Keratinocyte (primary cell): ENCODE results near the gene TMC5.

Experiments
- EZH2 ChIP-seq: IDR thresholded peaks from one replicate; pipeline ENCODE4 v1.6.1; 2012; ENCODE audit warnings: inconsistent platforms, mild to moderate bottlenecking, low read length, moderate library complexity
- TF ChIP-seq, protein P1 (sequence below), 3 experiments: IDR thresholded peaks in 1 of 3; conservative IDR thresholded peaks in 1 of 3; optimal IDR thresholded peaks in 1 of 3; 2 replicates in 2 of 3; 3 replicates in 1 of 3; pipeline versions ENCODE3 to v1.5.1; 2011; ENCODE audit warnings: low read length in 3 of 3, mild to moderate bottlenecking in 3 of 3, moderate library complexity in 2 of 3, control low read depth in 1 of 3, inconsistent platforms in 1 of 3; ENCODE audit not compliant: insufficient read depth in 2 of 3; ENCODE audit errors: extremely low read depth in 1 of 3

DNA sequence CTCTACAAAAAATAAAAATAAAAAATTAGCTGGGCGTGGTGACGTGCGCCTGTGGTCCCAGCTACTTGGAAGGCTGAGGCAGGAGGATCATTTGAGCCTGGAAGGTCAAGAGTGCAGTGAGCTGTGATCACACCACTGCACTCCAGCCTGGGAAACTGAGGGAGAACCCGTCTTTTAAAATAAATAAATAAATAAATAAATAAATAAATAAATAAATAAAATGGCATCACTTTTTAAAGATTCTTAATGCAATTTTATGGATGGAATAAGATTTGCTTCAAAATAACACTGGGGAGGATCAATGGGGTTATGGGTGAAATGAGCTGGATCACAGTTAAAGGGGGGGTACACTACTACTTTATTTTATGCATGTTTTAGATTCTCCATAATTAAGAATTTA, 89.3 kb downstream of the TMC5 start:
- TF ChIP-seq, protein P1, sequence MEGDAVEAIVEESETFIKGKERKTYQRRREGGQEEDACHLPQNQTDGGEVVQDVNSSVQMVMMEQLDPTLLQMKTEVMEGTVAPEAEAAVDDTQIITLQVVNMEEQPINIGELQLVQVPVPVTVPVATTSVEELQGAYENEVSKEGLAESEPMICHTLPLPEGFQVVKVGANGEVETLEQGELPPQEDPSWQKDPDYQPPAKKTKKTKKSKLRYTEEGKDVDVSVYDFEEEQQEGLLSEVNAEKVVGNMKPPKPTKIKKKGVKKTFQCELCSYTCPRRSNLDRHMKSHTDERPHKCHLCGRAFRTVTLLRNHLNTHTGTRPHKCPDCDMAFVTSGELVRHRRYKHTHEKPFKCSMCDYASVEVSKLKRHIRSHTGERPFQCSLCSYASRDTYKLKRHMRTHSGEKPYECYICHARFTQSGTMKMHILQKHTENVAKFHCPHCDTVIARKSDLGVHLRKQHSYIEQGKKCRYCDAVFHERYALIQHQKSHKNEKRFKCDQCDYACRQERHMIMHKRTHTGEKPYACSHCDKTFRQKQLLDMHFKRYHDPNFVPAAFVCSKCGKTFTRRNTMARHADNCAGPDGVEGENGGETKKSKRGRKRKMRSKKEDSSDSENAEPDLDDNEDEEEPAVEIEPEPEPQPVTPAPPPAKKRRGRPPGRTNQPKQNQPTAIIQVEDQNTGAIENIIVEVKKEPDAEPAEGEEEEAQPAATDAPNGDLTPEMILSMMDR (optimal IDR thresholded peaks at IDR 0.05 in 1 of 3, IDR thresholded peaks at IDR 0.05 in 1 of 3, conservative IDR thresholded peaks at IDR 0.05 in 1 of 3; ENCODE audit: extremely low read depth in 1 of 3, insufficient read depth in 2 of 3, low read length in 3 of 3), result no peak
- TF ChIP-seq EZH2, result no peak
